ENCODE data around the gene EFNB3. TPM values are rescaled to one million over a fixed set of nuclear protein-coding genes. Genes with fewer than 3 reads are reported as not detected.

The EFNB3 gene
- total and polyA plus RNA-seq, 12 donors = 0.26 to 4.3 (median 1.2) TPM; not detected in 1

DNA sequence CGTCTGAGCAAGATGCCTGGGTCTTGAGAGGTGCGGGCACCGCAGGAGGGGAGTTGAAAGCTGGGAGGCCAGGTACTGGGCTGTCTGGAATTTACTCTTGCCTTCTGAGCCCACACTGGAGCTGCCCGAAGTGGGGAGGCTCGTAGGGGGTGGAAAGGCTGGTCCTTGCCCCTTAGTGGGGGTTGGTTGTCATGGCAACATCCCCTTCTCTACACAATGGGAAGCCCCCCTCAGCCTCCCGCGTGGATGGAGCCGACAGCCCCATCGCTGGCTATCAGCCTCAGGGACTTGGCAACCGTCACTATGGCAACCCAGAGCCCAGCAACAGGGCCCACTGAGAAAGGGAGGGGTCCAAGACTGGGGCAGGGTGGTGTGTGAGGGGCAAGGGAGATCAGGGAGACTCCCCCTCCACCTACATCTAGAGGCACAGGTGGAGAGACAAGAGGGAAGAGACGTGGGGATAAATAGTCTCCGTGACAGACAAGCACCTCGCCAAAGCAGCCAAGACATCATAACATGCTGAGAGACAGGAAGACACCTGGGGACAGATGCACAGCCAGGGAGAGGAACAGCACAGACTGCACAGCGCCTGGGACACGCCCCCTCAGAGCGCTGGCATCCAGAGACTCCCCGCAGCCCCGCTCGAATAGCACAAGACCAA, 7.2 kb downstream of the EFNB3 start:
- WGBS, 4 donors = 14 to 25% (median 18%) methylated on average over 7 to 19 of the region's 19 CpGs
- no peak for TF ChIP-seq POLR2A (IDR thresholded peaks at IDR 0.05)
- TF ChIP-seq, protein P1, sequence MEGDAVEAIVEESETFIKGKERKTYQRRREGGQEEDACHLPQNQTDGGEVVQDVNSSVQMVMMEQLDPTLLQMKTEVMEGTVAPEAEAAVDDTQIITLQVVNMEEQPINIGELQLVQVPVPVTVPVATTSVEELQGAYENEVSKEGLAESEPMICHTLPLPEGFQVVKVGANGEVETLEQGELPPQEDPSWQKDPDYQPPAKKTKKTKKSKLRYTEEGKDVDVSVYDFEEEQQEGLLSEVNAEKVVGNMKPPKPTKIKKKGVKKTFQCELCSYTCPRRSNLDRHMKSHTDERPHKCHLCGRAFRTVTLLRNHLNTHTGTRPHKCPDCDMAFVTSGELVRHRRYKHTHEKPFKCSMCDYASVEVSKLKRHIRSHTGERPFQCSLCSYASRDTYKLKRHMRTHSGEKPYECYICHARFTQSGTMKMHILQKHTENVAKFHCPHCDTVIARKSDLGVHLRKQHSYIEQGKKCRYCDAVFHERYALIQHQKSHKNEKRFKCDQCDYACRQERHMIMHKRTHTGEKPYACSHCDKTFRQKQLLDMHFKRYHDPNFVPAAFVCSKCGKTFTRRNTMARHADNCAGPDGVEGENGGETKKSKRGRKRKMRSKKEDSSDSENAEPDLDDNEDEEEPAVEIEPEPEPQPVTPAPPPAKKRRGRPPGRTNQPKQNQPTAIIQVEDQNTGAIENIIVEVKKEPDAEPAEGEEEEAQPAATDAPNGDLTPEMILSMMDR (IDR thresholded peaks at IDR 0.05) = no peak
- intact Hi-C loops (cut with DNase I) = no loop called here

DNA sequence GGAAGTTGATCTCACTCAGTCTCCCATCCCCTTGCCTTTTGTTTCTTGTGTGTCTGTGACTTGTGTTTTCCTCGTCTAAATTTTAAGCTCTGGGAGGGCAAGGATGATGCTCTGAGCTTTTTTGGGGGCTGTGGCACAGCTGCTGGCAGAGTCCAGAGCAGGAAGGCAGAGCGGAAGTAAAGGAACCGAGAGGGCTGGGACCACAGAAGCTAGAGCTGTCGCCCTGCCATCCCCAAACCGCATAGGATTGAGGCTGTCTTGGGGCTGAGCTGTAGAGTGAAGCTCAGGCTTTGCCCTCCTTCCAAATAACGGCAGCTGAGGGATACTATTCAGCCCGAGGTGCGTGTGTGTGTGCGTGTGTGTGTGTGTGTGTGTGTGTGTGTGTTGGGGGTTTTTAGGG, 8.8 kb downstream of the EFNB3 start:
- TF ChIP-seq POLR2A (IDR thresholded peaks at IDR 0.05) = no peak
- TF ChIP-seq, protein P1 (IDR thresholded peaks at IDR 0.05) = no peak
- Histone ChIP-seq H3K27ac (no peak overlapping the region), H3K36me3 (replicated peaks in 1 of 2) (no peaks in the 10 kb centered on the region), H3K9me3 (replicated peaks in 1 of 3) (no peaks in the 10 kb centered on the region), H3K4me3 (no peak overlapping the region), H3K27me3 (peaks cover 20% of the 10 kb centered on the region), H3K4me1 (replicated peaks in 1 of 2) (peaks cover 11 to 14% of the 10 kb centered on the region in 2 donors)
- 29 to 36% (median 32%) methylated on average over 6 to 9 of the region's 9 CpGs for WGBS, 4 donors
- intact Hi-C loops (cut with DNase I) = no loop called here
- no peak for DNase-seq

More for the DNA sequence above, 7.2 kb downstream of the EFNB3 start:
- no peaks in the 10 kb centered on the region for H3K36me3 ChIP-seq (replicated peaks in 1 of 2)
- no peak overlapping the region for H3K27ac ChIP-seq
- DNase-seq = no peak
- H3K4me1 ChIP-seq (replicated peaks in 1 of 2) = peaks cover 7 to 9% of the 10 kb centered on the region in 2 donors
- H3K9me3 ChIP-seq (replicated peaks in 1 of 3) = no peaks in the 10 kb centered on the region
- H3K4me3 ChIP-seq = no peak overlapping the region
- H3K27me3 ChIP-seq = peaks cover 20% of the 10 kb centered on the region

DNA sequence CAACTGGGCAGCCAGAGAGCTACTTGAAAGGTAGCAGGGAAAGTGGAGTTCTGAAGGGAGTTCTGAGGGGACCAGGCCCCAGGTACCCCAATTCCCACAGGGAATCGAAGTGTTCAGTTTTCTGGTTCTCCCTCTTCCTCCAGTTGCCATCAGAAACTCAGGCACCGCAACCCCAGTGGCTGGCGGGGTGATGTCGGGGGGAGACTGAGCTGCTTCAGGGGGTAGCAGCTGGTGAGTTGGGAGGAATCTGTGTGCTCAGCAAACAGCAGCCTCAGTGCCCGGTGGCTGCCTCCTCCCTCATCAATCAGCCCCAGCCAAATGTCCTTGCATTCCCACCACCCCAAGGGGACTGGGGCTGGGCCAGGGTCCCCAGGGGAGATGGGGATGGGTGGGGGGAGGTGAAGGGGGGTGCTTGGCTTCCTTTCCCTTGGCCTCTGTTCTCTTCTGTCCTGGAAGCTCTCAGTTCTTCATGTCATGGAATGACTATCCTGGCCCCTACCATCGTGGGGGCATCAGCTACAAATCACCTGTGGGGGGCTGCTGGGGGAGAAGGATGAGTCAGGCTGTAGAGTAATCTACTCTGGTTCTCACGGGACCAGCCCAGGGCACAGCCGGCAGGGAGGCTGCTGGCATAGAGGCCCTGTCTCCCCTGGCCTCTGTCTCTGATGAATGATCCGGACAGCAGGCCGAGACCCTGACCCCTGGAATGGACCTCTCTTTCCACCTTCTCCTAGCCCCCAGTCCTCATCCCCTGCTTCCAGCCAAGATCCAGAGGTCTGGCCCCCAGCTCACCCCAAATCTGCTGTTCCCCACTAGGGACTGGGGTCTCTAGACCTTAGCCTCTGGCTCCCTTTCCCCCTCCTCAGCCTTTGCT, 10.0 kb downstream of the EFNB3 start:
- Histone ChIP-seq H3K27me3 (peaks cover 20% of the 10 kb centered on the region), H3K4me3 (no peak overlapping the region), H3K9me3 (replicated peaks in 1 of 3) (no peaks in the 10 kb centered on the region), H3K27ac (no peak overlapping the region), H3K36me3 (replicated peaks in 1 of 2) (no peaks in the 10 kb centered on the region), H3K4me1 (replicated peaks in 1 of 2) (peaks cover 11 to 14% of the 10 kb centered on the region in 2 donors)
- TF ChIP-seq, protein P1 (IDR thresholded peaks at IDR 0.05) = no peak
- DNase-seq = no peak
- 55 to 64% (median 62%) methylated on average over 6 to 10 of the region's 10 CpGs for WGBS, 4 donors
- intact Hi-C loops (cut with DNase I) = no loop called here
